GM21390 (cell line): ENCODE data around the gene FAM219B.
"Not testable (repeated sequence)": the region's sequence is repeated elsewhere in the genome, so short reads cannot be mapped to it uniquely, and the experiment has no call there.

Source experiments
- ATAC-seq: cut with Tn5 transposase; IDR thresholded peaks from one replicate; pipeline ENCODE4 v1.9.1; 2021; ENCODE audit not compliant: unreplicated experiment

Gene FAM219B

DNA sequence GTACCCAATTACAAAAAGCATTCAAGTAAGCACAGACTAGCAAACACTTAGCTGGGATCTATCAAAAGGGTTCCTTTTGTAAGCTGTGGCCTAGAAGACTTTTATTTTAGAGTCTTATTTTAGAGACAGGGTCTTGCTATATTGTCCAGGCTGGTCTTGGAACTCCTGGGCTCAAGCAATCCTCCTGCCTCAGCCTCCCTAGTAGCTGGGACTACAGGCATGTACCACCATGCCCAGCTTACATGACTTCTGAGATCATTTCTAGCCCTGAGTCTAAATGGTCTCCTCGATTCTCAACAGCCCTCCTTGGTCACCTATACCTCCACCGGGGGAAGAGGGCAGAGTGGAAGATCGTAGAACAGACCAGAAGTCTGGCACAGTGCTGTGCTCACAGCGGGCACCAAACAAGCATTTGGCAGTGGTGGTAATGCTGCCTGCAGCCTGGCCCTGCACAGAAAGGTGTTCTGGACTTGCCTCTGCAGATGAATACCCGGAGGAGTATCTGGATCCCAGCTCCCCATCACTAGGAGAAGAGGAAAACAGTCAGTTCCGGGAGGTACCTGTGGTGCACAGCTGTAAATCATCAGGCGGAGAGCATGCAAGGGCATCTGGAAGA, 2.4 kb downstream of the FAM219B start:
- ATAC-seq, result no peak

DNA sequence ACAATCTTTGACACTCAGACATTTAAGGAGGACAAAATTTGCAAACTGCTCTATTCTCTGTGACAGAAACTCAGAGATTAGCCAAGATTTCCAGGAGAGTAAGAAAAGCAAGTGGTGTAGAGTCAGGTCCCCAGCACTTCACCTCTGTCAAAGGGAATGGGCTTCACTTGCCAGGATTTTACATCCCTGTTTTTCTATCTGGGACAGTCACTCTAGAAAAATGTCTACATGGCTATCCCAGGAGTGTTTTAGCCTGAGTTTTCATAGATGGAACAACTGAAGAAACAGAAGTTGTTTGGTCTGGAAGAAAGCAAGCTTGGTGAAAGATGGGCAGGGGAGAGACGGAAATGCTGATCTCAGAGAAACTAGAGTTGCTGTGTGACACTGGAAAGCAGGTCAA, 3.0 kb downstream of the FAM219B start:
- no peak for ATAC-seq

DNA sequence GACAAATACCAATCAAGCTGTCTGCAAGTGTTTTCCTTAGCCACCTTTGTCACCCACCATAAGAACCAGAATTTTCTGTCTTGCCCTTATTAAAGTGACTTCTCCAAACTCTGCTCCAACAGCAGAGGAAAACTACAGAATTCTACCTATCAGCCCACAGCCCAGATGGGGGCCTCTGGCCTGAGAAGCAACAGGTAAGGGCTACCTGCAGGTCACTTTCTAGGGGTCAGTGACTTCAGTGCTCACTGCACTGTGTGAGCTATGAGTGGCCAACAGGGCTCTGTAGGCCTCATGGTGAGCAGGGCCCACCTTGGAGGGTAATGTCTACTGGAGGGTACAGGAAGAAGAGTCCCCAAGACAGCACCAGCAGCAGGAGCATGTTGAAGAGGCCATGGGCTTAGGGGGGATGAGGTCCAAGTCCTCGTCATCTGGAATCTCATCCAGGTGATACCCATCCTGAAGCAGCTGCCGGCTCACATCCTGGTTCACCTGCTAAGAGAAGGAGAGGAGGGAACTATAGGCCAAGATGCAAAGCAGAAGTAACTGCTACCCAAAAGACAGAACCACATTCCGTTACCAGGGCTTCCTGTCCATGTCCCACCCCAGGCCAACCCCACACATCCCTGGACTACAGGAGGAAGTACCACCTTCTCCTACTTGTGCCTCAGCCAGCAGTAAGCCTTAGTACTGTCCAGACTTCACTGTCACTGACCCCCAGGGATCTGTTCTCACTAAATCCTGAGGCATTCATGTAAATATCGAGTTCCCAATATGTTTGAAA, 4.2 kb downstream of the FAM219B start:
- ATAC-seq, result no peak

DNA sequence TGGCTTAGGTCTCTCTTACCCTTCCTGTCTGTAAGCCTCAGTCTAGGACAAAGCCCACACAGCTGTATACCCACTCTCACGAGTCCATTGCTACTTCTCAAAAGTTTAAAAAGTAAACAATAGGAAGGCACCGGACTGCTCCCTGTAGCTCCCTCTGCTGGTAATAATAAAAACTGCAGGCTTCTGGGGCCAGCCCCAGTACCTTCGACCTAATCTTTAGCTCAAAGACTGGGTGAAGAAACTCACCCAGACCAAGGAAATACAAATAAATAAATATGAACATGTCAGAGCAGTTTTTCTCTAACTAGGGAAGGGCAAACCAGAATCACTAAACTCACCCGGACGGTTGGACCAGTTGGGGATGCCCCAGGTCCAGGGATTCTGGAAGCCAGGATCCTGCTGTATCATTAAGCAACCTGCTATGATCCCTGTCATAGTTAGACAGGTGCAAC, 5.0 kb downstream of the FAM219B start:
- no peak for ATAC-seq

DNA sequence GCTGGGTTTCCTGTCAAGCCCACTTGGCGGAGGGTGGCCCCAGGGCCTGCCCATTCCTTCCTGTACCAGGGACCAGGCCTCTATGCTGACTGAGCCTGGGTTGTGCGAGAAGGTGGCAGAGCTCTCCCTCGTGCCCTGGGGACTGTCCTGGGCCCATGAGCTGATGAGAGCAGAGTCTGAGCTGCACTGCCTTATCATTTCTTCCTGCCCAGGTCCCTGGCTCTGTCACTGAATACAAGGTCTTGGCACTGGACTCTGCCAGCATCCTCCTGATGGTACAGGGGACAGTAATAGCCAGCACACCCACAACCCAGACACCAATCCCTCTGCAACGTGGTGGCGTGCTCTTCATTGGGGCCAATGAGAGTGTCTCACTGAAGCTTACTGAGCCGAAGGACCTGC, 9.3 kb downstream of the FAM219B start:
- ATAC-seq, result no peak

DNA sequence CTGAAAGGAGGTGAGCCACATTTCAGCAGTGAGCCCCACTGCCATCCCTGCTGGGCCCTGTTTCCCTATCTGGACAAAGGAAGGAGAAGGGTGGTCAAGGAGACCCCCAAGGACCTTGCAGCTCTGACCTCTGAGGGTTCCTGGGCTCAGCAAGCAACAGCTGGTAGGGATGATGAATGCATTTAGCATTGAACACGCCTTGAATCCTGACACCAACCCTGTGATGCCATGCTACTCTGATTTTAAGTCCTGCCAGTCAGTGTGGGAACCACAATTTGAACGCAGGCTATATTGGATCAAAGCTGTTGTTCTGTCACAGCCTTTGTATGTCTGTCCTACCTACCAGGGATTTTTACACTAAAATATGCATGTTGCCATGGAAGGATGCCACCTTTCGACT, 10.3 kb downstream of the FAM219B start:
- ATAC-seq, result no peak

DNA sequence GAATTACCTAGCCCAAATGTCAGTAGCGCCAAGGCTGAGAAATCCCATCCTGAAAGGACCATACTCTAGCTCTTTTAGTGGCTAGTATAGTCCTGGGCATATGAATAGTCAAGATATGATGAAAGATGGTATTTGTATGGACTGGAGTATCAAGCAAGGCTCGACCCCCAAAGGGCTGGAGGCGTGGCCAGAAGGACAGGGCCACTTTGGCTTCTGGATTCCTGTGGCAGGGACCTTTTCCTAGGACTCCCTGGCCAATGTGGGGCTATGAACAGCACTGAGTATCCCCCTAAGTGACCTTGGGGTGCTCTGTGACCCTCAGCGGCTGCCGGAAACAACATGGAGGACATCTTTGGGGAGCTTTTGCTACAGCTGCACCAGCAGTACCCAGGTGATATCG, 10.8 kb downstream of the FAM219B start:
- no peak for ATAC-seq

DNA sequence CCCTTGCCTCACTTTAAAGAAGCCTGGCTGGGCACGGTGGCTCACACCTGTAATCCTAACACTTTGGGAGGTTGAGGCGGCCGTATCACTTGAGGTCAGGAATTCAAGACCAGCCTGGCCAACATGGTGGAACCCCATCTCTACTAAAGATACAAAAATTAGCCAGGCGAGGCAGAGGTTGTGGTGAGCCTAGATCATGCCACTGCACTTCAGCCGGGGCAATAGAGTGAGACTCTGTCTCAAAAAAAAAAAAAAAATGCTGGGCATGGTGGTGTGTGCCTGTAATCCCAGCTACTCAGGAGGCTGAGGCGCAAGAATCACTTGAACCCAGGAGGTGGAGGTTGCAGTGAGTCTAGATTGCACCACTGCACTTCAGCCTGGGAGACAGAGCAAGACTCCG, 12.3 kb downstream of the FAM219B start:
- ATAC-seq, result not testable (repeated sequence)

DNA sequence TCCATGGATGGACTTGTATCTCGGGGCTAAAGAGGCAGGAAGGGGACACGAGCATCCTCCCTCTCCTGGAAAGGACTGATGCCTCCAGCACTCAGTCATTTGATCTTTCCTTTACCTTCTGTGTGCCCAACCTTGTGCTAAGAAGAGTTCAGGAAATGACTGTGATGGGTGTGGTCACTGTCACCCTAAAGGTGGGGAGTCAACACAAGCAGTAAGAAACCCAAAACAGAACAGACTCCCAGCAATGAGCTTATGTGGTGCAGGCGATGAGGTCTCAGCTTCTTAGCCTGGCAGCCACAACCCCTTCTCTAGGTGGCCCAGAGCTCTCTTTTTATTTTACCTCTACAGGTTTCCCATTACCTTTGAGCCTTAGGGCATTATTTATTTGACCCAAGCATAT, 13.0 kb downstream of the FAM219B start:
- no peak for ATAC-seq

DNA sequence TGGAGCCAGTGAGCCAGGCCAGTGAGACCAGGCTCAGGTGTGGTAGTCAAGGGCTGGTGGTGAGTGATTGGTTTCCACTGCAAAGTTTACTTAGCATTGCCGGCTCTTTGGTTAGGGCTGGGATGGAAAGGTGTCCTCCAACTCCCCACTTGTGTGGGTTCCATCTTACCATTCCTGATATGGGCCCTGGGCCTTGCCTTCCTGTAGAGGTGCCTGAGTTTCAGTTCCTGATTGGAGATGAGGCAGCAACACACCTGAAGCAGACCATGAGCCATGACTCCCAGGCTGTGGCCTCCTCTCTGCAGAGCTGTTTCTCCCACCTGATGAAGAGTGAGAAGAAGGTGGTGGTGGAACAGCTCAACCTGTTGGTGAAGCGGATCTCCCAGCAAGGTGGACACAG, 13.7 kb downstream of the FAM219B start:
- ATAC-seq, result no peak

DNA sequence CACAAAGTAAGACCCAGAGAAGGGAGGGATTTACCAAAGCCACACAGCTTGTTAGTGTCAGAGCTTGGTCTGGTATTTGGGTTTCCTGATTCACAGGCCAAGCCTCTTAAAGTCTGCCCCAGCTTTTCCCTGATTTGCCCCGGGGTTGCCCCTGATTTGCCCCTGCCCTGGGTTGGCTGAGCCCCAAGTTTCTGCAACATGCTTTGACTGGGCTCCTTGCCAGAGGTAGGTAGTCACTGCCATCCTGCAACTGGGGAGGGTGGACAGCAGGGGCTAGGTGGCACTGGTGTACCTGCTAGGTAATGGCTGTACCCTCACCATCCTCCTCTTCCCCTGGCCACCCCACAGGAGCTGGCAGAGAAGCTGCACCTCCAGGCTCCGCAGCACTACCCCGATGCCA, 14.3 kb downstream of the FAM219B start:
- no peak for ATAC-seq

DNA sequence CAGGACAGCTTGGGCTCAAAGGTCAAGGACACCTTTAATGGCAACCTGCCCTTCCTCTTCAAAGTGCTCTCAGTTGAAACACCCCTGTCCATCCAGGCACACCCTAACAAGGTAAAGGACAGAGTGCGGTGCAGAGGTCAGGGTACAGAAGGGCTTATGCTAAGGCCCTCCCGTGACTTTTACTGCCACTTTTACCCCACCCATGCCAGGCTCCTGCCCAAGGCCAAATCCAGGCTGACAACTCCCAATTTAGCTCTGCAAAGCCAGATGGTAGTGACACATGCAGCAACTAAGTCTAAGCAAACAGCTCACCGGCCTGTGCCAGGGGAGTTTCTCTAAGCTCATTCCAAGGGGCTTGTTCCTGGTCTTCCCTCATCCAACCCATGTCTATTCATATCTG, 15.2 kb downstream of the FAM219B start:
- ATAC-seq, result no peak

DNA sequence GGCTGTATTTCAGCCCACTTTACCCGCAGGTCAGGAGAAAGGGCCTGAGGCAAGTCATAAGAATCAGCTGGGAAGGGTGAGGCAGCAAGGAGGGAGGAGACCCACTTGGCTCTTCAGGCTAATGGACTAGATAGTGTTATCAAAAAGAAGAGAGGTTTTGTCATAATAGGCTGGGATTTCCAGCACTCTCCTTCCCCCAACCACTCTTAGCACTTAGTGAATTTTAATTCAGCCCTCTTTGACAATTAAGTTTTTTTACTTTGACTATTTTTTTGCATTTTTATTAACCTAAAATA, 16.0 kb downstream of the FAM219B start:
- no peak for ATAC-seq

DNA sequence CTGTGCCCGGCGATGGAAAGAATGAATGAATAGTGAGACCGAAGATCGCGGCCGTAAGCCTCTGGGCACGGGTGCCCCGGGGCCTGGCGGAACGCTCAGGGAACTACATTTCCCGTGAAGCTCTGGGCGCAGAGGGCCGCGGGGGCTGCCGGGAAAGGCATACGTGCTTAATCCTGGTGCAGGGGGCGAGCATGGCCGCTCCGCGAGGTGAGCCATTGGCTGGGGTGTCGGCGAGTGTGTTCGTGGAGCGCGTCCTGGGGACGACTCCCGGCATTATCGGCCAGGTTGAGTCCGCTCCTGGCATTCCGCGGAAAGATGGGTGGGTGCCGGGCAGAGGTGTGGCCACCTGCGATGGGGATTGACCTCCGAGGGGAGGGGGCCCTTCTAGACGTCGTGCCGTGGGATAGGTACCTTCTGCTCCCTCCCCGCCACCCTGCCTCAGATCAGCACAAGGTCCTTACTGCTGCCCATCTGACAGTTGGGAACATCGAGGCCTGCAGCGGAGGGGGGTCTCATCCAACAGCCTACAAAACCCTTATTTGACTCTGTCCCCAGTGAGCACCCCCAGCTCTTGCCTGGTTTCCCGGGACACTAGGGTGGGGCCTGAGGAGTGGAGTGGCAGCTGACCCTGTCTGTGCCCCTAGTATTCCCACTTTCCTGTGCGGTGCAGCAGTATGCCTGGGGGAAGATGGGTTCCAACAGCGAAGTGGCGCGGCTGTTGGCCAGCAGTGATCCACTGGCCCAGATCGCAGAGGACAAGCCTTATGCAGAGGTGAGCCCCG, 16.6 kb downstream of the FAM219B start, which contains the start of gene MPI:
Gene MPI, plus strand, starts transcription at position 160 of the 782 bp plus-strand sequence. Its CDS starts 32 bp downstream, at position 192.
- peak; percentile 86 for ATAC-seq

DNA sequence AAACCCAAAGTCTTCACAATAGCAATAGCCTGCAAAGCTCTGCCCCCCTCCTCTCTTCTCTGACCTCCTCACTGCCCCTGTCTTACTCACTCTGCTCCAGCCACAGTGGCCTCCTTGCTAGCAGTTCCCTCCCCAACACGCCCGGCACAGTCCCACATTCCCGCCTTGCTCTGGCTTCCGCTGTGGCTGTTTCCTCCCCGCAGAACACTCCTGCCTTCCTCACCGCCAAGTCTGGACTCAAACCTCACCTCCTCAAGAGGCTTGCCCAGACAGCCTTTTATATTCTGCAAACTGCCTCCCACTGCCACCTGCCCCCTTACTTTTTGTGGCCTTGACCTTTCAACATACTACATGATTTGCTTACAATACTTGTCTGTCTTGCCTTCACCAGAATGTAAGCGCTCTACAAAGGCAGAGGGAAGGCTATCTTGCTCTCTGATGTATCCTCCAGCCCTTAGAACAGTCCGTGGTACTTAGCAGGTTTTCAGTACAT, 17.2 kb downstream of the FAM219B start:
- ATAC-seq, result peak; percentile 22

DNA sequence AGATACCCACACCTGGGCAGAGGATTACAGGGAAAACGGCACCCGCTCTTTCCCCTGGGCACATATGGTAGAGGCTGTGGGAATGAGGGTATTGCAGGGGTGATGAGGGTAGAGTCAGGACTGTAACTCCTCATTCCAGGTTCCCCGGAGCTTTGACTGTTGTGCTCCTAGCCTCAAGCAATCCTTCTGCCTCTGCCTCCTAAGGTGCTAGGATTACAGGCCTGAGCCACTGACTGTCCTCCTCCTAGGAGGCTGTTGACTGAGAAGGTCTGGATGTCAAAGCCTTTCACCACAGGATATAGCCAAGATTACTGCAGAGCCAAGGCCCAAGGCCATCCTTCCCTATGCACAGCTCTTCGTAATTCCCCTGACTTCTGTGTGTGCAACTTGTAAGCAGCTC, 17.9 kb downstream of the FAM219B start:
- ATAC-seq, result no peak

DNA sequence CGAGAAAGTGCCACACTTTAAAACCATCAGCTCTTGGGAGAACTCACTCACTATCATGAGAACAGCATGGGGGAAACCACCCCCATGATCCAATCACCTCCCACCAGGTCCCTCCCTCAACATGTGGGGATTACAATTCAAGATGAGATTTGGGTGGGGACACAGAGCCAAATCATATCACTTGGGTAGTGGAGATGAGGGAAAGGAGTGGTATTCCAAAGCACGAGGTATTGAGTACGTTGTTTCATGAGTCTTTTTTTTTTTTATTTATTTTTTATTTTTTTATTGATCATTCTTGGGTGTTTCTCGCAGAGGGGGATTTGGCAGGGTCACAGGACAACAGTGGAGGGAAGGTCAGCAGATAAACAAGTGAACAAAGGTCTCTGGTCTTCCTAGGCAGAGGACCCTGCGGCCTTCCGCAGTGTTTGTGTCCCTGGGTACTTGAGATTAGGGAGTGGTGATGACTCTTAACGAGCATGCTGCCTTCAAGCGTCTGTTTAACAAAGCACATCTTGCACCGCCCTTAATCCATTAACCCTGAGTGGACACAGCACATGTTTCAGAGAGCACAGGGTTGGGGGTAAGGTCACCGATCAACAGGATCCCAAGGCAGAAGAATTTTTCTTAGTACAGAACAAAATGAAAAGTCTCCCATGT, 19.0 kb downstream of the FAM219B start:
- not testable (repeated sequence) for ATAC-seq

DNA sequence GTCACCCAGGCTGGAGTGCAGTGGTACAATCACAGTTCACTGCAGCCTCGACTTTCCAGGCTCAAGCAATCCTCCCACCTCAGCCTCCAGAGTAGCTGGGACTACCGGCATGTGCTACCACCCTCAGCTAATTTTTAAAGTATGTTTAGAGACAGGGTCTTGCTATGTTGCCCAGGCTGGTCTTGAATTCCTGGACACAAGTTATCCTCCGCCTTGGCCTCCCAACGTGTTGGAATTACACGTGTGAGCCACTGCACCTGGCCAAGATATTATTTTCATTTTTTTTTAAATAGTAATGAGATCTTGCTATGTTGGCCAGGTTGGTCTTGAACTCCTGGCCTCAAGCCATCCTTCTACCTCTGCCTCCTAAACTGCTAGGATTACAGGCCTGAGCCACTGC, 21.2 kb downstream of the FAM219B start:
- no peak for ATAC-seq

DNA sequence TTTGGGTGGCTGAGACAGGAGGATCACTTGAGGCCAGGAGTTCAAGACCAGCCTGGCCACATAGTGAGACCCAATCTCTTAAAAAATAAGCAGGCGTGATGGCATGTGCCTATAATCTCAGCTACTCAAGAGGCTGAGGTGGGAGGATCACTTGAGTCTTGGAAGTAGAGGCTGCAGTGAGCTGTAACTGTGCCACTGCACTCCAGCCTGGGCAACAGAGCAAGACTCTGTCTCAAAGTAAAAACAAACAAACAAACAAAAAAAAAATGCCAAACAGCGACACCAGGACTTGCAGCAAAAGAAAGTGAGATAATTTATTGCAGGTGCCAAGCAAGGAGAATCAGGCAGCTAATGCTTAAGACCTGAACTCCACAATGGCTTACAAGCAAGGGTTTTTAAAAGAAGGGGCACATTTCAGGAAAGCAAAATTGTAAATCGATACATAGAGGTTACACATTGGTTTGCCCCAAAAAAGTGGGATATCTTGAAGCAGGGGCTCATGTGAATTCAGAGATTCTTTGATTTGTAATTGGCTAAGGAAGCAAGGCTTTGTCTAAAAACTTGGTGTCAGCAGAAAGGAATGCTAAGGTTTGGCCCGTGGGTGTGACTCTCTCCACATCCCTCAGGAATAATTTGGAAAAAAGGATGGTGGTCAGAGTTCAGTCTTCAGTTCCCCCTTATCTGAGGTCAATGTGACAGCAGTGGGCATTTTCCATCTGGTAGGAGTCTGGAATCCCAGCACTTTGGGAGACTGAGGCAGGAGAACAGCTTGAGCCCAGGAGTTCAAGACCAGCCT, 22.0 kb downstream of the FAM219B start:
- no peak for ATAC-seq

DNA sequence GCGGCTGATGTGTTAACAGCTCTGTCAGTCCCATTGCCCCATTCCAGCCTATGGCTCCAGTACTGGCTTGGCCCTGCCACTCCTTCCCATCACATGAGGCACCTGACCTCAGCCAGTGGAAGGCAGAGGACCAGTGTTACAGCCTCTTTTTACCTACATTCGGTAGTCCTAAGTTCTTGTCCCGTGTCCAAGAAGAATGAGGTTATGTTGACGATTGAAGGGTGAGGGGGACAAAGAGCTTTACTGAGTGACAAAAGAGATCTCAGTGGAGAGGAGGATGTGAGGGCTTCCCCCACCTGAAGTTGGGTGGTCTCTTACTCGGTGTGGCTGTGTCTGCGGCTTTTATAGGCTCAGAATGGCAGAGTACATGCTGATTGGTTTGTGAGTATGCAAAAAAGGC, 24.1 kb downstream of the FAM219B start:
- ATAC-seq, result no peak

DNA sequence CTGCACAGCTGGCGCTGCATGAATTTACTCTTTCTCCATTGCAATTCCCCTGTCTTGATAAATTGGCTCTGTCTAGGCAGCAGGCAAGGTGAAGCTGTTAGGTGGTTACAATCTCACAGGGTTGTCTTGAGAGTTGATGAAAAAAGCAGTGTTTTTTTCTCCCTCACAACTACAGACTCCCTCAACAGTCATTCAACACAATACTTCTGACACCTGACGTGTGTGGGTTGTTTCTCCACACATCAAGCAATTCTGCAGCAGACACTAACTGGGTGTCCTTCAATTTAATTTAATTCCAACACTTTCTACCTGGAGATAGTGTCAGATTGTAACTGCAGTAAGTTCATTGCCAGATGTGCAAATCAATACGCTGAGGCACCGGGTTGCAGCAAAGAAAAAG, 28.4 kb downstream of the FAM219B start:
- no peak for ATAC-seq
